ENCODE results near the gene EFCAB8.
A peak's percentile ranks its signal among the peaks of the same experiment; 100 is the strongest.
"Not testable (repeated sequence)": the region's sequence is repeated elsewhere in the genome, so short reads cannot be mapped to it uniquely, and the experiment has no call there.

Gene EFCAB8

DNA sequence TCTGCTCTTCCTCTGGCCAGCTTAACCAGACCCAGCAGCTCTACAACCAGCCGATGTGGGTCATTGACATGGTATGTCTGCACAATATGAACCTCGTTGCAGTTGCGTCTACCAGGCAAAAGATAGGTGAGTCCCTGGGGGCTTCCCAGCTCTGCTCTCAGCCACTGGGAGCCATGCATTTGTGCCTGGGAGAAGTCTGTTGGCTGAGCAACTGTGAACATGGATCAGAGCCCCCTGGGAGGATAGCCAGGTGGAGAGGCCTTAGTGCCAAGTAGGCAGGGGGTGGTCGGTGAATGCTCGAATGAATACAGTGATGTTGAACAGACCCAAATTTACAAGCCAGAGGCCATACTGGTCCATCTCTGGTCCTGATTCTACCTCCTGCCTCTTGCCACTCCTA is 30.6 kb downstream of the EFCAB8 start:
- peak; percentile 15 for DNase-seq

DNA sequence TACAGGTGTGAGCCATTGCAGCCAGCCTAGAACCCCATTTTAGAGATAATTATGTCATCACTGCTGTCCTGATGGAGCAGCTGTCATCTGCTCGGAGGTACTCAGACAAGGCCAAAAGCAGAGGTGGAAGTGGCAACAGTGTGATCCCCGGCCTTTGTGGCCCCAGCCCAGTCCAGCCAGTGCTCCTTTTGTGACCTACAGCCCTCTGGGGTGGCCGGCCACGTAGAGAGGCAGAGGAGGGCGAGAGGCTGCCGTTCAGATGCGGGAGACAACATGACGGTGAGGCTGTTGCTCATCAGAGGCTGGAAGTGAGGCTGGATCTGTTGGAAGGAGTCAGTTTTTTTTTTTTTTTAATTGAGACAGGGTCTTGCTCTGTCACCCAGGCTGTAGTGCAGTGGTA is 32.8 kb downstream of the EFCAB8 start:
- DNase-seq: no peak

DNA sequence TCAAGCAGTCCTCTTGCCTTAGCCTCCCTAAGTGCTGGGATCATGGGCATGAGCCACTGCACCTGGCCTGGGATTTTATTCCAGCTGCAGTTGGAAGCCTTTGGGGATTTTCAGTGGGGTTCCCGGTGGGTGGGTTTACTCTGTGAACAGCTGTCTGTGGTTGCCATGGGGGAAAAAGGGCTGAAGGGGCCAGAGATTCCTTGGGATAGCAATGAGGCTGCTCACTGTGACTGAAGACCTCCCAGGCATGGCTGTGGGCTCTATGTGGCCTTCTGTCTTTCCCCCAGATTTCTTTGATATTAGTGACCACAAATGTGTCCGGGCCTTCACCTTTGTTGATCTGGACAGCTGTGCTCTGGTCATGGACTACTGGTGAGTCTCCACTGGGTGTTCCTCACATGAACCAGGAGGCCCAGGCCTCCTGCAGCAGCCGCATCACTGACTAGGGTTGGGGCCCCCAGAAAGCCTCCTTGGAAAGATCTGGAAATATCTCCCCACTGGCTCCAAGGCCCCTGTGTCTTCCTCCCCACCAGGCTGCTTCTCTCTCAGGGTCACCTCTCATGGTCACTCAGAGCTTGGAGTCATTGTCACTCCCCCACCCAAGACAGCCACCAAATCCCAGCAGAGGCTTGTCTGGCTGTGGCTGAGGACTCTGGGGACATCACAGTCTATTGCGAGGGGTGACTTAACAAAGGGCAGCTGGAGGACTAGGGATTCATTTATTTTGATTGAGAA is 33.4 kb downstream of the EFCAB8 start:
- no peak for DNase-seq

DNA sequence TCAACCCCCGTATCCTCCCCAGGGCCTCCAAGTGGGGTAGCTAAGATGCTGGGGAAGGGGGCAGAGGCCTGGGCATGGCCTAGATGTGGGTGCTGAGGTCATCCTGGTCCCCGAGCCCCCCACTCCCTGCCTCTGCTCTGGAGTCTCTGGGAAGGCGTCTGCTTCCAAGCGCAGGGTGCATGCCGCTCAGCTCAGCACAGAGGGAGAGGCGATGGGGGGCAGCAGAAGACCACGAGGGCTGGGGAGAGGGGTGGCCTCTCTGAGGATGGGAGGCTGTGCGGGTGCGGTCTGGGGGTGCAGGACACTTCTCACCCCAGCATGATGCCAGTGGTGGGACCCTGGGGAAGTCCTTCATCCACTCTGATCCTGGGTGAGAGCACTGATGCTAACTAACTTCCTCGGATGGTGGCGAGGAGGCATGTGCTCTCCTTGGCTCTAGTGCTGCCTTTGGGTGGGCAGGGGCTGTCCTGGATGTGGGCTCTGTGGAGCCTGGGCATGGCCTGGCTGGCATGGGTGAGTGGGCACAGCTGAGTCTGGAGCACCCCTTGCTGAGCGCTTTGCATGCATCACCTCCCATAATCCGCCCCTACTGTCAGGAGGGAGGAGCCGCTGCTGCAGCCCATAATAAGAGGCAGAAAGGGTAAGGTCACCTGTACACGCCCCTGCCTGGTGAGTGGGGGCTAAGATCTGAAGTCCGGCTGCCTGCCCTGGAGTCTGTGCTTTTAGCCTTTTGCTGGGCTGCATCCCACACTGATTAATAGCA is 34.7 kb downstream of the EFCAB8 start:
- no peak for DNase-seq

DNA sequence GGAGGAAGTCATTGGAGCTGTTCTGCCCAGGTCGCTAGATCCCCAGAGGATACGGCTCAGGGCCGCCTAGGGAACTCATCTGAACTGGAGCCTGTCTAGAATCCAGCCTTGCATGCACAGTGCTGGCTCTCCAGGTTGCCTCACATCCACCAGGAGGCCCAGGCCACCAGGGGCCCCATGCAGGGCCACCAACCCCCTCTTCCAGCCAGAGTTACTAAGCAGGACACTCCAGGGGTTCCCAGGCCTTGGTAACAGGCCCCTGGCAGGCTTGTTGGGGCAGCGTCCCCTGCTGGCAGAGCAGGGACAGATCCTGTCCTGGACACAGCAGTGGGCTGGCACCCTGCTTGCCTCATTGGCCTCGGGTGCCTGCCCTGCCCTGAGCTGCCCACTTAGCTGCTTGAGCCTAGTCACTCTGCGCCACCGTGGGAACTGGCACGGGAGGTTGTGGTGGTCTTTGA is 35.3 kb downstream of the EFCAB8 start:
- DNase-seq: no peak

DNA sequence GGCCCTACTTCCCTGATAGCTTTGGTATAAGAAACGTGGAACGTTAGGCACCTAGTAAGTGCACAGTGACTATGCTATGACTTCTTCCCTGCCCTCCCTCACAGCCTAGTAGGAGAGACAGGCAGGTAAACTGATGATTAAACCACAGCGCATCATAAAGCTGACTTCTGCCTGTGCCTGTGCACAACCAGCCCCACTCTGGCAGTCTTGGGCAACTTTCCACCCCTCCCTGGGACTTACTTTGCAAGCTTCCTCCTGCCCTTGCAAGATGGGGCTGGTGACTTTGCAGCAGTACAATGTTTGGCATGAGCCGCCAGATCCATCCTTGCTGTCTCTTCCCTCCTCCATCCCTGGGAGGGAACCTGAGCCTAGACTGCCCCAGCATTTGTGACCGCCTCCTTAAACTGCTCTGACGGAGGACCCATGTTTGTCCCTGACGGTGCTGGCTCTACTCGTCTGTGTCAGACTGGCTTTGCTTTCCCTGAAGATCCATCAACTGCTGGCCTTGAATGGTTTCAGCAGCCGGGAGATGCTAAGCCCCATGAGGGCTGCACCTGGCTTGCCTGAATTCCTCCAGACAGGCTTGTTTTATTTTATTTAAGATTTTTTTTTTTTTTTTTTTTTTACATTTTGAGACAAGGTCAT is 36.1 kb downstream of the EFCAB8 start:
- no peak for DNase-seq

DNA sequence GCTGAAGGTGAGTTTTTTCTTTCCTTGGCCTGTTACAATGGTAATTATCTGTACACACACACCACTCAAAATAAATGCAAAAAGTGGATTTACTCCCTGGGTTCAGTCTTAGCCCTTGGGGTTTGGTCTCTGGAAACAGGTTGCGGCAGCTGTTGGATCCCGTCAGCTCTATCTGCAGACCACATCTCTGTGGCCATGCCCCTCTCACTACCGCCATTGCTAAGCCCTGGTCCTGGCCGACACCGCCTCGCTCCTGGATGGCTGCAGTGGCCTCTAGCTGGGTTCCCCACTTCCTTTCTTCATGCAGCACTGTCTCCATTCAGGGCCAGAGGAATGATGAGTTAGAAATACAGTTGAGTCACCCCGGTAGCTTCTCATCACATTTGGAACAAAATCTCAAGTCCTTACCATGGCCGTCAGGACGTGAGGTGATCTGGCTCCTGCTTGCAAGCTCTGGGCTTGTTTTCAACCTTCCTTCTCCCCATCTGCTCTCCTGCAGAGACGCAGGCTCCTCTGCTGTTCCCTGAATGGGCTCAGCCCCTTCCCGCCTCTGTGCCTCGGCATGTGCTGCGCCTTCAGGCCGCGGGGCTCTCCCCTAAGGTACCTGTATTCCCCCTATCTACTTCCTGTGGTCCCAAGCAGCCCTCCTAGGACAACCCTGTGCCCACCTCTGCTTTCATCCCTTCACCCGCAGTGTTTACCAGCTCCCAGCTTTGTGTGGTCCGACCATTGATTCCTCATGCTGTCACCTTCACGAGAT is 38.0 kb downstream of the EFCAB8 start:
- no peak for DNase-seq

DNA sequence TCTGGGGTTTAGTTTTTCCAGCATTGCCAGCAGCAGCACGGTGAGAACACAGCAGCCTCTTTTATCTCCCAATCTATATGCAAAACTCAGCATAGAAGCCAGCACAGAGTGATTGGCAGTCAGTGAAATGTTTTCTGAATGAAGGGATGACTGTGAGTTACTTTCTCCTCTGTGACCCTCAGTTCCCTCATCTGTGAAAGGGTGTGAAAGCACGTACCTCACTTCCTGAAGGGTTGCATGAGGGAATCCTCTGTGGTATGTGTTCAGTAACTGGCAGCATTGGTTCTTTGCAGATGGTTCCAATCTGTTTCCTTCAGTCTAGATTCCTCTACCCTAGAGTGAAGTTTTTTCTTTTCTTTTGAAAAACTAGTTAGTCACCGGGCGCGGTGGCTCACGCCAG is 40.0 kb downstream of the EFCAB8 start:
- no peak for DNase-seq

DNA sequence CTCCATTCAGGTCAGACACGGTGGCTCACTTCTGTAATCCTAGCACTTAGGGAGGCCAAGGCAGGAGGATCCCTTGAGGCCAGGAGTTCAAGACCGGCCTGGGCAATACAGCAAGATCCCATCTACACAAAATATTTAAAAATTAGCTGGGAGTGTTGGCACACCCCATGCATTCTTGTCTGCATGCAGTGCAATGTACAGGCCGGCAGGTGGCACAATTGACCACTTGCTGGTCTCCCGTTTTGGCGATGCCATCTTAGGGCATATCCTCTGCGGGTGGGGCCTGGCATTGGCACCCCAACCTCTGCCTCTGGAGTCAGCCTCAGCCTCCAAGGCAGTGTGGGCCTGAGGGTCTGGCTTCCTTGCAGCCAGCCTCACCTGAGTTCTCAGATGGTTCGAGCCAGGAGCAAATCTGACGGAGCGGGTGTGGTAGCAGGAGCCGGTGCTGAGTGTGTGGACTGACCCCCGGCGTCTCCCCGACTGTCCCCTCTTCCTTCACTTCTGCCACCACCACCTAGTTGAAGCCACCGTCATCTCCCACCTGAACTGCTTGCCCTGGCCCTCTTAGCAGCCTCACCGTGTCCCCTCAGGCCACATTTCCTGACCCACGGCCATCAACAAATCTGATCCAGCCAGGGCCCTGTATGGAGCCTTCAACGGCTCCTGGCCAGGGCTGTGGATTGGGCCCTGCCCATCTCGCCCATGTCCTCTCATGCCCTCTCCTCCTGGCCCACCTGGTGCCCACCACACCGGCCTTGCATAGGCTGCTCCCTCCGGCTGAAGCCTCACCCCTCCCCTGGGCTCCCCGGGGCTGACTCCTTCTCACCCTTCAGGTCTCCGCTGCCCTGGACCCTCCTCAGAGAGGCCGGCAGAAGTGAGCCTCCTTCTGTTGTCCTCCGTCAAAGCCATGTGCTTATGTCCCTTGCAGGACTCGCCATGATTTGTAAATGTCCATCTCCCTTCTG is 44.0 kb downstream of the EFCAB8 start:
- peak; percentile 42 for DNase-seq

DNA sequence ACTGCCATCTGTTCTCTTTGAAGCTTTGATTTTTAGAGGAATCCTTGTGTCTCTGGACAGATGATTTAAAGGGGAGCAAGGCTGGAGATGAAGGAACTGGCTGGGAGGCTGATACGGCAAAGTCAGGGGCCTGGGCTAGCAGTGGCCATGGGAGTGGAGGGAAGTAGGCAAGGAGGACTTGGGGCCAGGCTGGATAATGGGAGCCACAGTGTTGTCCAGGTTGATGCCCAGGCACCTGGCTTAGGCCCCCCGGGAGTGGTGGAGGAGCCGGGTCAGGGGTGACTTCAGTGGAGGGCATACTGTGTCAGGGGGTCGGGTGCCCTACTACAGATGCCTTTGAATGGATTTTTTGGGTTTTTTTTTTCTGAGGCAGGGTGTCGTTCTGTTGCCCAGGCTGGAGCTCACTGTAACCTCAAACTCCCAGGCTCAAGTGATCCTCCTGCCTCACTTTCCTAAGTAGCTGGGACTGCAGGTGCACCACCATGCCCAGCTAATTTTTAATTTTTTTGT is 45.0 kb downstream of the EFCAB8 start:
- no peak for DNase-seq

DNA sequence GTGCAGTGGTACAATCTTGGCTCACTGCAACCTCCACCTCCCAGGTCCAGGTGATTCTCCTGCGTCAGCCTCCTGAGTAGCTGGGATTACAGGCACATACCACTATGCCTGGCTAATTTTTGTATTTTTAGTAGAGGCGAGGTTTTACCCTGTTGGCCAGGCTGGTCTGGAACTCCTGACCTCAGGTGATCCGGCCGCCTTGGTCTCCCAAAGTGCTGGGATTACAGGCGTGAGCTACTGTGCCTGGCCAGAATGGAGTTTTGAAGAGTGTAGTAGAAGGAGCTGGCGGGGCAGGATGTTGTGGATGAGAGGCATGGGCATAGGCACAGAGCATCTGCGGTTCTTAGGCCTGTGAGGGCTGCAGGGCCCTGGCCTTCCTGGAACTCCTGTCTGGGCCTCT is 46.0 kb downstream of the EFCAB8 start:
- DNase-seq: not testable (repeated sequence)

DNA sequence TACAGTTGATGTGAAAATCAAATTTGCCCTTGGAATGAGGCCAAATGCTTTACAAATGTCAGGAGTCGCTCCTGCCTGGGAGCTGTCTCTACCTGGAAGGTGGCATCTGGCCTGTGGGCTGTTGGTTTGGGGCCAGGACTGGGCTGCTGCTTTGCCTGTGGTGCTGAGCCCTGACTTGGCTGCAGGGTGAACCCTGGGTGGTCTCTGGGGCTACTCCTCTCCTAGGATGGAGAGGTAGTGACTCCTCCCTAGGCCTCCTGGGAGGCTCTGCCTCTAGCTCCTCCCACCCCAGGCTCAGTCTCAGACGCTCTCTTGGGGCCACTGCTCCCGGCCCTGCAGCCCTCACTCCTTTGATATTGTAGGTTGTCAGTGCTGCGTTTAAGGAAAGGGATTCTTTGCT is 47.5 kb downstream of the EFCAB8 start:
- DNase-seq: no peak

DNA sequence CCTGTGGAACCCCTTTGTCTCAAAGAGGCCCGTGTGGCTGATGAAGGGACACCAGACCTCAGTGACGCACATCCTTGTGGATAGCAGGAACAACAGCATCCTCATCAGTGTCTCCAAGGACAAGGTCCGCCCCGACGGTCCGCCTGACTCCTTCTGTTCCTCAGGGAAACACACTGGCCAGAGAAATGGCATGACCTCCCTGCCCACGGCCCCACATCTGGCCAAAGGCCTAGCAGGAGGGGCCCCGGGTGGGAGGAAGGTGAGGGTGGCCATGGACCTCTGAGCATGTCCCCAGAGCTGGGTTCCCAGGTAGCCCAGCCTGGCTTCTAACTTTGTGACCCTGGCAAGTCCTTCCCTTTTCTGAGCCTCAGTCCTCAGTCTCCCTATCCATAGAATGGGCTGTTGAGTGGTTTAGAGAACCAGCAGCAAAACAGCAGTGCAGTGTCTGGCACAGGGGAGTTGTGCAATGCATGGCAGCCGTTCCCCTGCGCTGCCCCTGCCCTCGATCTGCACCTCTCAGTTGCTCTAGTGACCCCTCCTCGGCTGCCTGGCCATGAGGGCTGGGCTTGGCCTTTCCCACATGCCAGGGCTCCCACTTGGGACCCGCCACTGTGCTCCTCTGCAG is 48.3 kb downstream of the EFCAB8 start:
- DNase-seq: no peak

DNA sequence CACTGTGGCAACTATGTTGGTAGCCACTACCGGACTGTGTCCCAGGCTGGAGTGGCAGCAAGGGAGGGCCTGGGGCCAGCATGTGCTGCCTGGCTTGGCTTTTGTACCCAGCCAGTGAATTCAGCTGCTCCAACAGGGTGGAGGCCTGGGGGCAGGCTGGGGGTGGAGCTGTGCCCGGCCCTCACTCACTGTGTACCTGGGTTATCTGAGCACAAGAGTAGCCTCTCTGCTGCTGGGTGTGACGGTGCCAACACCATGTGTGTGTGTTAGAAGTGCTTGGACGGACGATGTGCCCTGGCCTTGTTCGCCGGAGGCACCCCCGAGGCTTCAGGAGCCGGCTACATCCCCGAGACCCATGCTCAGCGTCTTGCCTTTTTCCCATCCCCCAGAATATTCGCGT is 49.2 kb downstream of the EFCAB8 start:
- no peak for DNase-seq

DNA sequence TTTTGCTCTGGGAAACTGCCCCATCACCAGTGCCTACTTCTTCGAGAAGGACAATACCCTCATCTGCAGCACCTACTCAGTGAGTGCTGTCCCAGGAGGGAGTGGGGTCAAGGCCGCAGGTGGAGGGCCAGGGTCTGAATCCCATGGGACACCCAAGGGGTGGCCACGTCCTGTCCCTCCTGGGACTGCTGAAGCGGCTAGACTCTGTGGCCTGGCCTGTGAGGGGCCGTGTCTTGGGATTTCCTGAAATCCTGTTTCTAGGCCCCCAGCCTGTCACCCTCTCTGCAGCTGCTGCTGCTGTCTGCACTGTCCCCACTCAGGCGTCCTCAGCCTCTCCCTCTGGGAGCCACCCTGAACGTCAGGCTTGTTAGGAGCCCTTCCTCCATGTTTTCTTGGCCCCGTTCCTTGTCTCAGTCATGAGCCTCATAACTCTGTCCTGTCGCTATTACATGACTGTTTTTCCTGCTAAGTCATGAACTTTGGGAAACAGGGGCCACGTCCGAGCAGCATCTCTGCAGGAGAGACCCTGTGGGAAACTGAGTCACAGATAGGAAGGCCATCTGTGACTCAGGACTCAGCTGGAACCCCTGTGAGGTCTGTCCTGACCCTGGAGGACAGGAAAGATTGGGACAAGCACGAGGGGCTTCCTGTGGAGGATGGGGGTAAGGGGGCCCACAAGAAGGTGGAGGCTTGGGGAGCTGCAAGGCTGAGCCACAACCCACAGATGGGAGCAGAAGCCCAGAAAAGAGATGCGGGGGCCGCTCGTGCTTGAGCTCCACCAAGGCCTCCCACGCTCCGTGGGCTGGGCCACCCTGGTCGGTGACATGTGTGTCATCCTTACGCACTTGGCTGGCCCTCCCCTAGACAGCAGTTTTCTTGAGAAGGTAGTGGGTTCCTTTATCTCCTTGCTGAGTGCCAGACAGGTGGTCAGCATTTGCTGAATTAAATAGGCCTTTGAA is 49.9 kb downstream of the EFCAB8 start:
- no peak for DNase-seq

DNA sequence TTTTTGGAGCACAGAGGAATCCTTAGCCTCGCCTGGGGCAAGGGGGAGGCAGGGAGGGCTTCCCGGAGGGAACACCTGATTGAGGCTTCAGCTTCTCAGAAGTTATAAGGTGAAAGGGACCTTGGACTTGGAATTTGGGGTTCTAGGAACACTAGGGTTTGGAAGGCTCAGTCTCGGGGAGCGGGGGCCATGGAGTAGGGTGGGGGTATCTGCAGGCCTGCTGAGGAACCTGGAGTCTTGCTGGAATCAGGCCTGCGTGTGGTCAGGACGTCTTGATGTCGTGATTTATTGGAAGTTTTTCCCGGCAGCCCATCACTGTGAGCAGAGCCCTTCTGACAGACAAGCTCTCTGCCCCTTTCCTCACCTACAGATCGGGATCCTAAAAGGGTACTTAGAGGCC is 50.7 kb downstream of the EFCAB8 start:
- no peak for DNase-seq

DNA sequence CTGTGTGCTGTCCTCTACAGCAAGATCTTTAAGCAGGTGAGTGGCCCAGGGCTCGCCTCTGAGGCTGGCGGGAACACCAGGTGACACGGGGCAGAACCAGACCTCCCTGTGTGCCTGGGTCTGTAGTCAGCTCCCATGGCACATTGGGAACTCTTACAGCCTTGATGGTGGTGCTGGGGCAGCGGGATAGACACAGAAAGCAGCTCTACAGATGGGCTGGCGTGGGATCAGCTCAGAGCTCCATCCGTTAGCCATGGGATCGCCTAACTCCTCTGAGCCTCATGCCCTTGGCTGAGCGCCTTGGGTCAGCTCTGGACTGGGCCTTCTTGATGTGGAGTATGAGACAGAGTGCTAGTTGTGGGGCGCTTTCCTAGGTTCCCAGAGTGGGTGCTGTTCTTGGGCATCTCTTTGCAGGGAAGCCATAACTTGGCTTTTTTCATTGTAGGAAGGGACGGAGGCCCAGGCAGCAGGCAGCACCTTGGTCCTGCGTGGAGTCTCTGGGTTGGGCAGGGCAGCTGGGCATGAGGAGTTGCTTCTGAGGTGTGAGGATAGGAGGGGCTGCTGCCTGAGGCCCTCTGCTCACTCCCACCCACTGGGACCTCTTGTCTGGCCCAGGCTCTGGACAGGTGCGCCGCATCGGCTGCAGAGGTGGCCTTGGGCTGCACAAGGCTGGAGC is 51.3 kb downstream of the EFCAB8 start:
- DNase-seq: no peak

DNA sequence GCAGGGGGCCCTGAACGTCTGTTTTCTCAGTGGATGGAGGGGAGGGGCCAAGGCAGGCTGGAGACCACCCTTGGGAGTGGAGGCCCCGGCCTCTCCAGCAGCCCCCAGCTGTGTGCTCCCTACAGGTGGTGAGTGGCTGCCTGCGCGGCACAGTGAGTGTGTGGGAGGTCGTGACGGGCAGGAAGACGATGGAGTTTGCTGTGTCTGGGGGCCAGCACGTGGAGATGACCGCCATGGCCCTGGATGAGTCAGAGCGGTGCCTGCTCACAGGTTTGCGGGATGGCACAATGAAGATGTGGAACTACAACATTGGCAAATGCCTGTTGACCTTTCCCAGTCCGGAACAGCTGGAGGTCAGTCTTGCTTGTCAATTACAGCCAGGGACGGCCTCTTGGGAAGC is 52.6 kb downstream of the EFCAB8 start:
- DNase-seq: no peak

DNA sequence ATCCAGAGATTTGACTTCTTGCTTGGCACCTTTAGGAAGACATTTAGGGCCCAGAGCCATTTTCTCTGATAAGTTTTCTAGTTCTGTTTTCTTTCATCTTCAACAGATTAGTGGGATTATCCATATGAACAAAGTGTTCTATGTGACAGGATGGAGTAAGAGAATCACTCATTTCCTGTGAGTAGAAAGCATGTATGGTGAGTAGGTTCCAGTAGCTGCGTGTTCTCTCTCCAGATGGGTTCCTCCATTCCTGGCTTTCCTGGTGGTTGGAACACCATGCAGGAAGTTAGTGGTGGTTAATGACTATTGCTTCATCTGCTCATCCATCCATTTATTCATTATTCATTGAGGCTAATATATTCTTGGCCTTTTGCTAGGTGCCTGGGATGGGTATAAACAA is 54.0 kb downstream of the EFCAB8 start:
- no peak for DNase-seq

DNA sequence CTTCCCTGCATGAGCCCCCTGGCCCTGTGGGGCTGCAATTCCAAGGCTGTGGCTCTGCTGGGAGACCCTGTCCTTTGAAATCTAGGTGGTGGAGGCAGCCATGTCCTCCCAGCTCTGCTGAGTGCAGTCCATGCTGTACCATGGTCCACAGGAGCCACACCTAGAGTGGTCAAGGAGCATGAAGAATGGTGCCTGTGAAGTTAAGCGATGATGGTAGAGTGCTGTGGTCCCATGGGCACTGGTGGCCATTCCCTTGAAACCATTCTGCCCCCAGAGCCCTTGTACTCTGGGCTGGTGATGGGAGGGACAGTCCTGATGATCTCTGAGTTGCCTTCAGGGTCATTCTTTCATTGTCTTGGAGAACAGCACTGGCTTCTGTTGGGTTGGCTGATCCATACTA is 55.3 kb downstream of the EFCAB8 start:
- no peak for DNase-seq
